Right lobe of liver (tissue), 6 donors: ENCODE data around the gene CENPS. TPM values are rescaled to one million over a fixed set of nuclear protein-coding genes. Genes with fewer than 3 reads are reported as not detected.

Experiments
- ATAC-seq, 4 donors: fragments of 200-7000 bp; cut with Tn5 transposase; one replicate each; pipeline ENCODE4 v1.9.1; 2020; ENCODE audit warnings: mild to moderate bottlenecking in 4 of 4, moderate library complexity in 4 of 4
- DNase-seq, 3 donors: peaks; one replicate each; pipeline ENCODE4 v3.0.0-alpha.2; 2020
- H3K27ac ChIP-seq, 3 donors: fragments of 200-600 bp; one replicate each; pipeline ENCODE4 v1.8.0; 2022
- H3K27me3 ChIP-seq, 2 donors: fragments of 200-600 bp; one replicate each; pipeline ENCODE4 v1.8.0; 2022
- H3K36me3 ChIP-seq, 4 donors: fragments of 200-600 bp; sonication (generic) in 1 of 4; one replicate each; pipeline versions ENCODE4 v1.5.1 to v1.8.0; 2017 to 2022; ENCODE audit warnings: control low read depth in 1 of 4
- H3K4me1 ChIP-seq, 4 donors: fragments of 200-600 bp; sonication (generic) in 1 of 4; one replicate each; pipeline versions ENCODE4 v1.5.1 to v1.8.0; 2017 to 2022; ENCODE audit warnings: control low read depth in 1 of 4
- H3K4me3 ChIP-seq, 3 donors: fragments of 200-600 bp; one replicate each; pipeline ENCODE4 v1.8.0; 2022
- H3K9me3 ChIP-seq, 4 donors: fragments of 200-600 bp; sonication (generic) in 1 of 4; one replicate each; pipeline versions ENCODE4 v1.5.1 to v1.8.0; 2017 to 2022; ENCODE audit warnings: control low read depth in 1 of 4
- POLR2A ChIP-seq: fragments of 450-650 bp; IDR thresholded peaks from one replicate; pipeline ENCODE4 v1.6.1; 2017; ENCODE audit warnings: antibody characterized with exemption, mild to moderate bottlenecking
- WGBS: methylation state at CpG from one replicate; pipeline ENCODE4 v1.1.6; 2018; ENCODE audit warnings: low coverage, low lambda C conversion rate; ENCODE audit not compliant: insufficient coverage; ENCODE audit errors: missing lambda C conversion rate; 5-methylcytosine and 5-hydroxymethylcytosine counted together
- intact Hi-C, 2 donors: fragments of 100-400 bp; cut with DNase I; formaldehyde crosslinking; loops; one replicate each; pipeline versions ENCODE4 v1.11.2 to v1.14.1; 2022
- total RNA-seq, 6 experiments: library from RNA; depleted of rRNA in 2 of 6; stranded (reverse); fragments of >200 nt in 2 of 6; fragmentation: NEBNext Ultra II Directional in 3 of 6; extraction: Animal tissue kit (Norgen Biotek cat#: 25700) in 3 of 6; gene quantifications; one replicate each; pipeline versions ENCODE4 v1.1.0 to v1.2.4, GENCODE V29; 2016 to 2023
- TF ChIP-seq, protein P1 (sequence below), 4 donors: fragments of 200-600 bp in 3 of 4; fragments of 450-650 bp in 1 of 4; IDR thresholded peaks; one replicate each; pipeline versions ENCODE4 v1.5.1 to v1.8.0; 2016 to 2022; ENCODE audit warnings: antibody characterized with exemption in 4 of 4, mild to moderate bottlenecking in 2 of 4
- donor health status: DM: no; HTN: yes; CAD: no.
- donor health status: DM: no; HTN: no; CAD: no.
- donor health status: DM: no; HTN: no; CAD: no.
- donor health status: DM: no; HTN: yes; CAD: no.
- donor health status: DM: no; HTN: yes; CAD: no.

Gene CENPS
- total RNA-seq, 6 experiments from 2014 or later: 1.8 to 9.3 (median 5.7) TPM

DNA sequence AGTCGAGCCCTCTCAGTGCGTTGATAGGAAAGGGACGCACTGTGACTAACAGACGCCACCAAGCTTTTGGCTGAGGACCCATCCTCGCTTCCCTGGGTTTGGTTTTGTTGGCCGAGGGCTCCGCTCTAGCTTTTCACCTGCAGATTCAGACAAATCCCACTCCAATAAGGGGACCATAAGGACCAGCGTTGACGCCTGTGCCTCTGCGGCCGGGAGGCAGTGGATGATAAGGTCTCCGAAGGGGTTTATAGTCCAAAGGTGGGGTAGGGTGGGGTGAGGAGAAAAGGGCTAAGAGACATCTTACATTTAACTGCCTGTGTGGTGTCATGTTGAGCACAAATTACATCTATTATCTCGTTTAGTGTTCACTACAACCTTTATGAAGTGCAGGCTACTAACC lies 45.3 kb downstream of the CENPS start:
- peak overlapping the region; percentile 82 to 97 (median 86) for H3K4me3 ChIP-seq
- H3K27ac ChIP-seq: peak overlapping the region; percentile 66 to 83 (median 82)
- ATAC-seq (no peak), DNase-seq (no peak)
- H3K9me3 ChIP-seq: no peaks in the 10 kb centered on the region
- no peaks in the 10 kb centered on the region for H3K27me3 ChIP-seq
- H3K4me1 ChIP-seq: peaks cover 0 to 50% (median 11%) of the 10 kb centered on the region in 4 donors
- 15% methylated on average over 6 of the region's 13 CpGs for WGBS
- intact Hi-C loops: no loop called here
- TF ChIP-seq POLR2A: no peak
- no peaks in the 10 kb centered on the region for H3K36me3 ChIP-seq

DNA sequence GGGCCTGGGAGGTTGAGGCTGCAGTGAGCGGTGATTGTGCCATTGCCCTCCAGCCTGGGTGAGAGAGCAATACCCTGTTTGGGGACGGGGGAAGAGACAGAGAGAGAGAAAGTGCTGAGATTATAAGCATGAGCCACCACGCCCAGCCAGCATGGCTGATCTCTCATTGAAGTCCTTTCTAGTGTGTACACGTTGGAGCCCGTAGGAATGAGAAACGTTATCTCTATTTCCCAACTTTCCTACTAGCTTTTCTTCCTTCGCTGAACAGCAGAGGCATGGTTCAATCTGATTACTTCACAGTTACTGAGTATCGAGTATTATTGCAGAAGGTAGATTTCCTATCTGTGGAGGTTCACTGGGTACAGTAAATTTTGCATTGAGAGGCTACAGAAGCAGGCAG lies 49.1 kb downstream of the CENPS start:
- intact Hi-C loops: no loop called here
- 30% methylated on average over 6 of the region's 8 CpGs for WGBS
- TF ChIP-seq, protein P1, sequence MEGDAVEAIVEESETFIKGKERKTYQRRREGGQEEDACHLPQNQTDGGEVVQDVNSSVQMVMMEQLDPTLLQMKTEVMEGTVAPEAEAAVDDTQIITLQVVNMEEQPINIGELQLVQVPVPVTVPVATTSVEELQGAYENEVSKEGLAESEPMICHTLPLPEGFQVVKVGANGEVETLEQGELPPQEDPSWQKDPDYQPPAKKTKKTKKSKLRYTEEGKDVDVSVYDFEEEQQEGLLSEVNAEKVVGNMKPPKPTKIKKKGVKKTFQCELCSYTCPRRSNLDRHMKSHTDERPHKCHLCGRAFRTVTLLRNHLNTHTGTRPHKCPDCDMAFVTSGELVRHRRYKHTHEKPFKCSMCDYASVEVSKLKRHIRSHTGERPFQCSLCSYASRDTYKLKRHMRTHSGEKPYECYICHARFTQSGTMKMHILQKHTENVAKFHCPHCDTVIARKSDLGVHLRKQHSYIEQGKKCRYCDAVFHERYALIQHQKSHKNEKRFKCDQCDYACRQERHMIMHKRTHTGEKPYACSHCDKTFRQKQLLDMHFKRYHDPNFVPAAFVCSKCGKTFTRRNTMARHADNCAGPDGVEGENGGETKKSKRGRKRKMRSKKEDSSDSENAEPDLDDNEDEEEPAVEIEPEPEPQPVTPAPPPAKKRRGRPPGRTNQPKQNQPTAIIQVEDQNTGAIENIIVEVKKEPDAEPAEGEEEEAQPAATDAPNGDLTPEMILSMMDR (IDR thresholded peaks at IDR 0.05): no peak
- no peak for TF ChIP-seq POLR2A
- H3K36me3 ChIP-seq: no peaks in the 10 kb centered on the region
- peaks cover 0 to 41% (median 13%) of the 10 kb centered on the region in 4 donors for H3K4me1 ChIP-seq
- H3K27me3 ChIP-seq: no peaks in the 10 kb centered on the region
- H3K4me3 ChIP-seq: no peak overlapping the region
- H3K9me3 ChIP-seq: no peaks in the 10 kb centered on the region
- ATAC-seq (no peak), DNase-seq (no peak)
- peak overlapping the region in 1 of 3 donors; percentile 18 for H3K27ac ChIP-seq

DNA sequence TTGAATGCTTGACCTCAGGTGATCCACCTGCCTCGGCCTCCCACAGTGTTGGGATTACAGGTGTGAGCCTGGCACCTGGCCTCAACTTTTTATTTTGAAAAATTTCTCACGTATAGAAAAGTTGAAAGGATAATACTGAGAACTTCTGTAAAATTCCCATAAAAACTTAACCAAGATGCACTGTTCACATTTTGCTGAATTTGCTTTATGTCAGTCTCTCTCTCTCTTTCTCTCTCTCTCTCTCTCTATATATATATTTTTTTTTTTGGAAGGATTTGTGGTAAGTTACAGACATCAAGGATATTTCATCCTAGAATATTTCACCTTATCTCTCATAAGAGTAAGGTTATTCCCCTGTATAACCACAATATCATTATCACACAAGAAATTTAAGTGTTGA lies 50.4 kb downstream of the CENPS start:
- H3K36me3 ChIP-seq: no peaks in the 10 kb centered on the region
- intact Hi-C loops: no loop called here

DNA sequence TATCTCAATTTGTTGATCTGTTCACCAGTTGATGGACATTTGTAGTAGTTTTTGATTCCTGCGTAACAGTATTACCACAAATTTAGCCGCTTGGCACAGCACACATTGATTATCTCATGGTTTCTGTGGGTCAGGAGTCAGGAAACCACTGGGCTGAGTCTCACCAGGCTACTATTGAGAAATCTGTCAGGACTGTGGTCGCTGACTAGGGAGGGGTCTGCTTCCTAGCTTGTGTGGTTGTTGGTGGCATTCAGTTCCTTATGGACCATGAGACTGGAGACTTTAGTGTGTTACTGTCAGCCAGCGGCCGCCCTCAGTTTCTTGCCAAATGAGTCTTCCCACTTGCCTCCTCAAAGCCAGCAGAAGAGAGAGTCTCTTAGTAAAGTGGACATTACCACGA lies 54.3 kb downstream of the CENPS start:
- no peaks in the 10 kb centered on the region for H3K9me3 ChIP-seq
- WGBS: 26% methylated on average over 4 of the region's 6 CpGs
- no peak for TF ChIP-seq POLR2A
- TF ChIP-seq, protein P1 (IDR thresholded peaks at IDR 0.05): no peak
- H3K27ac ChIP-seq: peak overlapping the region in 2 of 3 donors; percentile 73 to 79
- H3K27me3 ChIP-seq: no peaks in the 10 kb centered on the region
- peaks cover 0 to 32% (median 10%) of the 10 kb centered on the region in 4 donors for H3K4me1 ChIP-seq
- H3K4me3 ChIP-seq: no peak overlapping the region
- ATAC-seq (peak; percentile 75 to 83 (median 80)), DNase-seq (no peak)
- H3K36me3 ChIP-seq: no peaks in the 10 kb centered on the region
- intact Hi-C loops: no loop called here

More for the DNA sequence above, 50.4 kb downstream of the CENPS start:
- ATAC-seq (no peak), DNase-seq (no peak)
- Histone ChIP-seq H3K9me3 (no peaks in the 10 kb centered on the region), H3K27me3 (no peaks in the 10 kb centered on the region), H3K4me3 (no peak overlapping the region), H3K4me1 (peaks cover 0 to 45% (median 16%) of the 10 kb centered on the region in 4 donors), H3K27ac (no peak overlapping the region)
- 56% methylated on average over 2 of the region's 2 CpGs for WGBS
- TF ChIP-seq, protein P1 (IDR thresholded peaks at IDR 0.05): no peak
- TF ChIP-seq POLR2A: no peak

DNA sequence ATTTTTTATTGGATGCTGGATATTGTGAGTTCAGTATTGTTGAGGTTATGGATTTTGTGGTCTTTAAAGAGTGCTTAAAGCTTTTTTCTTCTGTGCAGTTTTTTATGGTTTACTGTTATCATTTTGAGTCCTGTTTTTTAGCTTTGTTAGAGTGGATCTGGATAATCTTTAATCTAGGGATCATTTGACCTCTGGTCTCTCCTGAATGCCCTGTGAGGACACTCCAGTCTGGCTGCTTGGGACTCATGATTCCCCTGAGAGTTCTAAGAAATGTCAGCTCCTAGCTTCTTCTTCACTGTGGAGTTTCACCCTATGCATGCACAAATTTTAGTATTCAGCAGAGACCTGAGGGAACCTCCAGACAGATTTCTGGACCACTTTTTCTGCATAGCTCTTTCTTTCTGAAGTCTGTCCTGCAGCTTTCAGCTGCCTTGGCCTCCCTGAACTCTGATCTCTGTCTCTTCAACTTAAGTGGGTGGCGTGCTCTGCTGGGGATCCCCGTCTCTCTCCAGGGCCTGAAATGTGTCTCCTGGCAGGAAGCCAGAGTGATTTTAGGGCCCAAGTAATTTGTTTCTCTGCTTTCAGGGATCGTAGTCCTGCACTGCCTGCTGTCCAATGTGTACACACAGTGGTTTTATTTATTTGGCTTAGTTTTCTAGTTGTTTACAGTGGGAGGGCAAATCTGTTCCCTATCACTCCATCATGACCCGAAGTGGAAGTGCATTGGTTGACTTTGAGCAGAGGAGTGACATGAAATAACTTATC lies 59.2 kb downstream of the CENPS start:
- peak; percentile 82 to 91 (median 89) for ATAC-seq
- H3K27ac ChIP-seq: peak overlapping the region; percentile 28 to 83 (median 82)

More for the DNA sequence above, 59.2 kb downstream of the CENPS start:
- no peaks in the 10 kb centered on the region for H3K9me3 ChIP-seq
- DNase-seq: no peak
- TF ChIP-seq, protein P1 (IDR thresholded peaks at IDR 0.05): no peak
- TF ChIP-seq POLR2A: no peak
- H3K4me3 ChIP-seq: peak overlapping the region in 2 of 3 donors; percentile 24 to 34
- no peaks in the 10 kb centered on the region for H3K36me3 ChIP-seq
- intact Hi-C loops: loop anchor here in 1 of 2 donors (5.0 kb wide), 1 partner anchor 57 kb away; the partner anchor contains the start of gene CENPS
- H3K27me3 ChIP-seq: no peaks in the 10 kb centered on the region
- peaks cover 0 to 51% (median 17%) of the 10 kb centered on the region in 4 donors for H3K4me1 ChIP-seq
- 9% methylated on average over 3 of the region's 4 CpGs for WGBS
